ENCODE data around the gene INSR.
"Not testable (repeated sequence)": the region's sequence is repeated elsewhere in the genome, so short reads cannot be mapped to it uniquely, and the experiment has no call there.

Gene INSR

DNA sequence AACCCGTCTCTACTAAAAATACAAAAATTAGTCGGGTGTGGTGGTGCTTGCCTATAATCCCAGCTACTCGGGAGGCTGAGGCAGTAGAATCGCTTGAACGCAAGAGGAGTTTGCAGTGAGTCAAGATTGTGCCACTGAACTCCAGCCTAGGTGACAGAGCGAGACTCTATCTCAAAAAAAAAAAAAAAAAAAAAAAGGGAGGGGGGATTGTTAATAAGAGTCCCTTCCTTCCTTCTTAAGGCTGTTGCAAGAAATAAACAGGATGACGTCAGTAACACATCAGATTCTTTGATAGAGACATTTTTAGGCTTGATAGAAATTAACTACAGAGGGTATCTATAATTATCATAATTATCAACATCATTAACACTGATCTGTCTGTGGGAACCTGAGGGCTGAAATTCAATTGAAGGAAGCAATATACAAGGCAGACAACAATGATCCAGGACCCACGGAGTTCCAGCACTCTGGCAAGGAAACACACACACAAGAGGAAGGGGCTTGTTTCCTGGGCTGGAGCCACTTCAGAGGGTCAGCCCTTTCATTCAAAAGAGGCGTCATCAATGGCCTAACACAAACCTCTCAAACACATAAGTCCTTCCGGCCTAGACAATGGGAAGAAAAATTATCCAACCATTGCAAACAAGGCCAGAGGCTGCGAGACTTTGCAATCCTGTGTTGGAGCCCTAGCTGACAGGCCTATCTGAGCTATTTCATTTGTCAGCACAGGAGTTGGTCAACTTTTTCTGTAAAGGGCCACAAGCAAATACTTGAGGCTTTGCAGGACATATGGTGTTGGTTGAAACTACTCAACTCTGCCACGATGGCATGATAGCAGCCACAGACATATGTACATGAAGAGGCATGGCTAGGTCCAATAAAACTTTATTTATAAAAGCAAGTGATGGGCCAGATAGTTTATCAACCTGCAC lies 105.2 kb downstream of the INSR start:
- DNase-seq = no peak

DNA sequence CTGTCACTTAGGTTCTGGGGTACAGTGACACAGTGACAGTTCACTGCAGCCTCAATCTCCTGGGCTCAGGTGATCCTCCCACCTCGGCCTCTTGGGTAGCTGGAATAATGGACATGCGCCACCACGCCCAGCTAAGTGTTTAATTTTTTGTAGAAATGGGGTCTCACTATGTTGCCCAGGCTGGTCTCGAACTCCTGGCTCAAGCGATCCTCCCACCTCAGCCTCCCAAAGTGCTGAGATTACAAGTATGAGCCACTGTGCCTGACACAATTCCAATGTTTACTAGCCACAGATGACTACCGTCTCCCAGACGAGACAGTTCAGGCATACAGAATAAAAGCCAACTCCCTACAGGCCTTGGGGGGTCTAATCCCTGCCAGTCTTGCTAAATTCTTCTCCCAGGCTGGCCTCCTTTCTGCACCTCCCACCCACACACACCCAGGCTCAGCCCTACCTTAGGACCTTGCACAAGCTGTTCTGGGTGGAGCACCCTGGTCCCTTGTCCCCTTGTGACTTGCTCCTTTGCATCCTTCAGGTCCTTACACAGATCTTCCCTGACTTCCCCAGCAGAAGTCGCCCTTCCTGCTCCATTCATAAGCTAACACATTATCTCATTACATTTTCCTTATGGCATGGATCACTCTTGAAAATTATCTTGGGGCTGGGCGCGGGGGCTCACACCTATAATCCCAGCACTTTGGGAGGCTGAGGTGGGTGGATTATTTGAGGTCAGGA lies 106.4 kb downstream of the INSR start:
- DNase-seq = no peak

DNA sequence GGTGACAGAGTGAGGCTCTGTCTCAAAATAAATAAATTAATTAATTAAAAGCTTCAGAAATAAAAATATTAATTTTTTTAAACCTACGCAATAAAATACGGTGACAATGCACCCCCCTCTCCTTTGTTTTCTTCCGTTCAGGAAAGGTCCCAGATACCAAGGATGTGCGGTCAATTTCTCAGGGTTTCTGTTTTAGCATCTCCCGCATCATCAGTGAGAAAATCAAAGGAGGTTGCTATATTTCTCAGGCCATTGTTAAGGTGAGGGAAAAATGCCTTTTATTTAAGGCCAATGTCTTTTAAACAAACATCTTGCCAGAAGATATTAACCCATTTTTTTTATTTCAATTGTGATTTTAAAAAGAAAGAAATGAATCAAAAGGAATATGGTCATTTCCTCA lies 111.7 kb downstream of the INSR start:
- no peak for DNase-seq

- DNase-seq = no peak
Observed at GRCh38 chr19:7179917-7180306, 114.3 kb downstream of the INSR start.

DNA sequence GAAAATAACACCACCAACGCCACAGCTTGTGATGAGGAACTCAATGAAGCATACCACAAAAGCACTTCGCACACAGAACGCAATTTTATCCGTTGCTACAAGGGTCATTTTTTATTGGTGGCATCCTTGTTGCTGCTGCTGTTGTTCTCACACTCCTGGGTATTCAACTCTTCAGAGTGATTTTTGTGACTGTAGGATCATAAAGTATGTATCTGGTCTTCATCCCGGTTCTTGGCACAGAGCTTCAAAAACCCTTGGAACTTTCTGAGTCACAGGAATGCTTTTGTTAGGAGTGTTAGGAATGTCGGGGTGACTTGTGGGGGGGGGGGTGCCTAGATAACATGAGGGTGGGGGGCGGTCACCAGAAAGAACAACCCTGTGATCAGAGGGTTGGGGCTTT lies 116.3 kb downstream of the INSR start:
- DNase-seq = no peak

- DNase-seq = no peak
Observed at GRCh38 chr19:7176792-7177191, 117.4 kb downstream of the INSR start.

DNA sequence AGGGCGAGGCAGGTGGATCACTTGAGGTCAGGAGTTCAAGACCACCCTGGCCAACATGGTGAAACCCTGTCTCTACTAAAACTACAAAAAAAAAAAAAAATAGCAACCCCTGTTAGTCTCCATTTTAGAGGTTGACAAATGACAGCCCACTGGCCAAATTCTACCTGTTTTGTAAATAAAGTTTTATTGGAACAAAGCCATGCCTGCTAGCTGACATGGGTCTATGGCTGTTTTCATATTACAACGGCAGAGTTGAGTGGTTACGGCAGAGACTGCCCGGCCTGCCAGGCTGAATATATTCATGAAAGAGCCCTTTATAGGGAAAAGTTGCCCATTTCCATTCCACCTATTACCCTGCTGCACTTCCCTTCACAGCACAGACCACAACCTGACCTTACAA lies 121.4 kb downstream of the INSR start:
- no peak for DNase-seq

GRCh38 chr19:7170983-7171382 lies 123.2 kb downstream of the INSR start:
- DNase-seq = no peak

DNA sequence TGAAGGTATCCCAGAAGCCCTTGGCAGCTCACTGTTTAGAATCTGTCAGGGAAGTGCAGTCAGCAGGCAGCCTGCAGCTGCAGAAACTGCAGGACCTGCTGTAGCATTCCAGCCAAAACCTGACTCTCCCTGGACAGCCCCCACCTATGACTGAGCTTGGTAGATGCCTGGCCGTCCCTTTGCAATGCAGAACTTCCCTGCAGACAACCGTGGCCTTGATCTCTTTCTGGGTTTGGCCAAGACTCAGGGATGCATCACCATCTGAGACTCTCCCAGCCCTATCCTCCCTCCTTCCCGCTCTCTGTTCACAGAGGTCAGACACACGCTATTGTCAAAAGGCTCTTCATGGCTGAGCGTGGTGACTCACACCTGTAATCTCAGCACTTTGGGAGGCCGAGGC lies 125.3 kb downstream of the INSR start:
- DNase-seq = no peak

DNA sequence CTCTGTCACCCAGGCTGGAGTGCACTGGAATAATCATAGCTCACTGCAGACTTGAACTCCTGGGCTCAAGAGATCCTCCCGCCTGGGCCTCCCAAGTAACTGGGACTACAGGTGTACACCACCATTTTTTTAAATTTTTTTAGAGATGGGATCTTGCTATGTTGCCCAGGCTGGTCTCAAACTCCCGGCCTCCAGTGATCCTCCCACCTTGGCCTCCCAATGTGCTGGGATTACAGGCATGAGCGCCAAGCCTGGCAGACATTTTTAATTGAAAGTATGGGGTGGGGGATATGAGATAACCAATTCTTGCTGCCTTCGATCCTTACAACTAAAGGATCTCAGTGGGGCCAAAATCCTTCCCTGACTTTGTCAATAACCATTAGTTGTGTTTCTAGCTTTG lies 132.9 kb downstream of the INSR start:
- DNase-seq = no peak

DNA sequence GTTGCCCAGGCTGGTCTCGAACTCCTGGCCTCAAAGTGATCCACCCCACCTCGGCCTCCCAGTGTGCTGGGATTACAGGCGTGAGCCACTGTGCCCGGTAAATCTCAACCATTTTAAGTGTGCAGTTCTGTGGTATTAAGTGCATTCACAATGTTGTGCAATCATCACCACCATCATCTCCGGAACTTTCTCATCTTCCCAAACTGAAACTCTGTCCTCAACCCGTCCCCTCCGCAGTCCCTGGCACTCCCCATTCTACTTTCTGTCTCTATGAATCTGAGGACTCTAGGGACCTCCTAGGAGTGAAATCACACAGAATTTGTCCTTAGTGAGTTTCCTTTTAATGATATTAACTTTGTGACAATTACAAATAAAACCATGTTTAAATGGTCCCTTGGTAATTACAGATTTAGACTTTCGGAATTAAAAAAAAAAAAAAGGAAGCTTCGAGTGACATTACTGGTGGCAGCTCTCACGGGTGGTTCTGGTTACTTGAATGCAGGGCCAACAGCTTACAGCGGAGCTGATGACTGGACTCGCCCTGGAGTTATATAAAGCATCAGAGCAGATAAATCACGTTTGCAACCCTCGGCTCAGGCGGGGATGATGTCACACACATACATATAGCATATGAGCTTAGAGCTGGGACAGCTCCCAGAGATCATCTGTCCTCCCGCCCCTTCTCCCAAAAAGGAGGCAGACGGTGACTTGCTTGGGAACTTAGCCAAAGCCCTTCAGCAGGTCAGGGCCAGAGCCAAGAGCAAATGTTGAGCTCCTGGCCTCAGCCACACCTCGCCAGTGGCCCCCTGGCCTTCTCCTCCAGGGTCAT lies 134.9 kb downstream of the INSR start:
- no peak for DNase-seq

- no peak for DNase-seq
Observed at GRCh38 chr19:7153022-7153421, 141.2 kb downstream of the INSR start.

DNA sequence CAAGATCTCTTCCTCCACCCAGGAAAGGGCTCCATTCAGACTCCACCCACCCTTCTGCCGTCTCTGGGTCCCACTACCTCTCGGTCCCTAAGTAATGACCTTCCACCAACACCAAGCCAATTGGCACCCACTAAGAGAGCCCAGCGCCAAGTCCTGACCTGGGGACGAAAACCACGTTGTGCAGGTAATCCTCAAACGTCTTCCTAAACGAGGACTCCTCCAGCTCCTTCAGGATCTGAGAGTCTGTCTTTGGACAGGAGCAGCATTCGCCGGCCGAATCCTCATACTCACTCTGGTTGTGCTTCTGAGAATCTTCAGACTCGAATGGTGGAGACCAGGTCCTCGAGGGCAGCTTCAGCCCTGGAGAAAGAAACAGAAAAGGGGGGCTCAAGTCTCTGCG lies 141.6 kb downstream of the INSR start:
- no peak for DNase-seq

DNA sequence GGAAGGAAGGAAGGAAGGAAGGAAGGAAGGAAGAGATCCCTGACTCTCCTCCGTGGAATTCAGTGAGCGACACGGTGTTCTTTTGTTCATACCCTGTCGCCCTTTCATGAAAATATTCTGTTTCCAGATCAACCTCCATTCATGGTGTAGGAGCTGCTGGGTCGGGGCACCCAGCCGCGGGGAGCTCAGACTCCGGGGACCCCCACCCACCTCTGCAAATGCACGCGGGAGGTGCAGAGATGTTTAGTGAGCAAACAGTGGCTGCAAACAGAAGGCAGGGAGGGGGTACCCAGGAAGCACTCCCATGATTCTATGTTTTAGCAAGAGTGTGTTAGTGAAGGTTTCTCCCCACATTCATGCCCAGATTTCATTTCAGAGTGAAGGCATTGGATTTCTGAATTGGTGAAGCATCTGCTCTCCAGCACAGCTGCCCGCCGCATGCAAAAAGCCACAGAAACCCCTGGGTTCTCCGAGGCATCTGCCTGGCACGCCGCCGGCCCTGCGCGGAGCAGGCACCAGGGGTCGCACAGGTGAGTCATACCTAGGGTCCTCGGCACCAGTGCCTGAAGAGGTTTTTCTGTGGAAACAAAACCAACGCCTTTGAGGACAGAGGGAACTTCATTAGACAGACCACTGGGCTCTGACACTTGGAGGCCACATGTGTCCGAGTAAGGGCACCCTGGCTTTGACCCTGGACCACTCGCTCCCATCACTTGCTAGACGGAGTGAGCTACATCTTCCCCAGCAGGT lies 144.1 kb downstream of the INSR start:
- no peak for DNase-seq

- not testable (repeated sequence) for DNase-seq
Observed at GRCh38 chr19:7147119-7147675, 147.0 kb downstream of the INSR start.

- DNase-seq = not testable (repeated sequence)
Observed at GRCh38 chr19:7146086-7146485, 148.1 kb downstream of the INSR start.

- no peak for DNase-seq
Observed at GRCh38 chr19:7145494-7145893, 148.7 kb downstream of the INSR start.

DNA sequence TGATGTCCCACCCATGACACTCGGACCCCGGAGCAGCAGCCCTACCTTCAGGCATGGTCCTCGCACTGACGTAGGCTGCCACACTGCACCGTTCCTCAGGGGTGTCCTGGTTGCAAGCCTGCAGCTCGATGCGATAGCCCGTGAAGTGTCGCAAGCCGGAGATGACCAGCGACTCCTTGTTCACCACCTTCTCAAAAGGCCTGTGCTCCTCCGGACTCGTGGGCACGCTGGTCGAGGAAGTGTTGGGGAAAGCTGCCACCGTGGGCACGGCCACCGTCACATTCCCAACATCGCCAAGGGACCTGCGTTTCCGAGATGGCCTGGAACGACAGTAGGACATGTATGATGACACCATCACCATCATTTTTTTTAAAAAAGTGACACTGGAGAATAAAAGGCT lies 151.4 kb downstream of the INSR start:
- DNase-seq = no peak

GRCh38 chr19:7140137-7140536 lies 154.1 kb downstream of the INSR start:
- DNase-seq = no peak

DNA sequence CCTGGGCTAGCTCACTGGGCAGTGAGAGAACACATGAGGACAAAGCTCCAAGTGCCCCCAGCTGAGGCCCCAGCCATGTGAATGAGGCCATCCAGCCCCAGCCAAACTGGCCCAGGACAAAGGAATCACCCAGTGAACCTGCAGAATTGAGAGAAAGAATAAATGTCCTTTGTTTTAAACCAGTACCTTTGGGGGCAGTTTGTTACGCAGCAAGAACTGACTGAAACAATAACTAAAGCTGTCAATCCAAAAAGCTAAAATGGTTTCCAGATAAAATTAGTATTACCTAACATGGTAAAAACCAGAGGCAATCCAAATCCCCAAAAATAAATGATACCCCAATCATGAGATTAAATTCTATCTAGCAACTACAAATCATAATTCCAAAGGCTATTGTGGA lies 155.1 kb downstream of the INSR start:
- no peak for DNase-seq

- no peak for DNase-seq
Observed at GRCh38 chr19:7138402-7138801, 155.8 kb downstream of the INSR start.

DNA sequence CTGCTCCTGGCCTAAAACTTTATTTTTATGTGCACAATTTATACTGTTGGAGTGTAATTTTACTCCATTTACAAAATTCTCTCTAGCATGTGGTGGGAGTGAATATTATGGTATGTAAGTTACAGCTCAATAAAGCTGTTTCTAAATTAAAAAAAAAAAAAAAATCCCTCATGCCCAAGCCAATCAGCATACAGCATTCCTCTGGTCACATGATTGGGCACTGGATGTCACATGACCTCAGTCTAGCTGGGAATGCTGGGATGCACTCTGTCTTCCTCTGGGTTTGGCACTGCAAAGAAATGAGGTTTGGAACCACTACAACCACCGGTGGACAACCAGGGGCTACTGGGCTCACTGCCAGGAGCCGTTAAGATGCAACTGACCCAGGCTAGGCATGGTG lies 157.1 kb downstream of the INSR start:
- no peak for DNase-seq

Data from cortex of kidney (tissue), 1 donor.